ENCODE results near the gene PTTG2.

Gene PTTG2

GRCh38 chr4:37982736-37983135 is 22.5 kb downstream of the PTTG2 start:
- DNase-seq: no peak

- DNase-seq: no peak
Observed at GRCh38 chr4:37983951-37984350, 23.8 kb downstream of the PTTG2 start.

- DNase-seq: no peak
Observed at GRCh38 chr4:37985730-37986275, 25.6 kb downstream of the PTTG2 start.

- no peak for DNase-seq
Observed at GRCh38 chr4:37988670-37989069, 28.5 kb downstream of the PTTG2 start.

GRCh38 chr4:37989398-37990260 is 29.4 kb downstream of the PTTG2 start:
- no peak for DNase-seq

- no peak for DNase-seq
Observed at GRCh38 chr4:37990731-37991245, 30.6 kb downstream of the PTTG2 start.

GRCh38 chr4:37991623-37992410 is 31.6 kb downstream of the PTTG2 start:
- no peak for DNase-seq

- no peak for DNase-seq
Observed at GRCh38 chr4:37993806-37994205, 33.6 kb downstream of the PTTG2 start.

GRCh38 chr4:37994569-37994968 is 34.4 kb downstream of the PTTG2 start:
- no peak for DNase-seq

GRCh38 chr4:37995299-37995821 is 35.2 kb downstream of the PTTG2 start:
- no peak for DNase-seq

- no peak for DNase-seq
Observed at GRCh38 chr4:37995981-37996775, 36.0 kb downstream of the PTTG2 start.

- no peak for DNase-seq
Observed at GRCh38 chr4:37998226-37998625, 38.0 kb downstream of the PTTG2 start.

- no peak for DNase-seq
Observed at GRCh38 chr4:37999000-37999716, 39.0 kb downstream of the PTTG2 start.

GRCh38 chr4:37999965-38000364 is 39.8 kb downstream of the PTTG2 start:
- DNase-seq: no peak

GRCh38 chr4:38001927-38002326 is 41.7 kb downstream of the PTTG2 start:
- no peak for DNase-seq

GRCh38 chr4:38002451-38003071 is 42.4 kb downstream of the PTTG2 start:
- no peak for DNase-seq

GRCh38 chr4:38003102-38003501 is 42.9 kb downstream of the PTTG2 start:
- DNase-seq: no peak

- no peak for DNase-seq
Observed at GRCh38 chr4:38003628-38004027, 43.4 kb downstream of the PTTG2 start.

GRCh38 chr4:38004062-38004461 is 43.9 kb downstream of the PTTG2 start:
- no peak for DNase-seq

GRCh38 chr4:38004887-38005286 is 44.7 kb downstream of the PTTG2 start:
- DNase-seq: no peak
